Breast epithelium (tissue), 4 donors: ENCODE measurements around the gene SEMA4D. TPM values are rescaled to one million over a fixed set of nuclear protein-coding genes. Genes with fewer than 3 reads are reported as not detected.

Source experiments
- DNase-seq, 2 donors: peaks; one replicate each; pipeline ENCODE4 v3.0.0-alpha.2; 2019; ENCODE audit warnings: low spot score in 2 of 2
- H3K27ac ChIP-seq, 2 donors: fragments of 200-600 bp; sonication (generic) in 1 of 2; one replicate each; pipeline ENCODE4 v1.5.1; 2016 to 2019; ENCODE audit warnings: mild to moderate bottlenecking in 1 of 2
- H3K27me3 ChIP-seq, 2 donors: fragments of 200-600 bp; sonication (generic) in 1 of 2; one replicate each; pipeline versions ENCODE4 v1.5.1 to v1.6.0; 2017 to 2019; ENCODE audit warnings: control low read depth in 1 of 2, mild to moderate bottlenecking in 1 of 2
- H3K36me3 ChIP-seq: fragments of 200-600 bp; one replicate; pipeline ENCODE4 v1.5.1; 2019
- H3K4me1 ChIP-seq, 2 donors: fragments of 200-600 bp; sonication (generic); one replicate each; pipeline ENCODE4 v1.5.1; 2016 to 2019; ENCODE audit warnings: control low read depth in 1 of 2
- H3K4me3 ChIP-seq, 3 donors: fragments of 200-600 bp; sonication (generic); 1 replicate in 2 of 3; 2 replicates in 1 of 3; pipeline ENCODE4 v1.5.1; 2016 to 2019; ENCODE audit warnings: mild to moderate bottlenecking in 3 of 3, moderate library complexity in 2 of 3
- H3K9me3 ChIP-seq, 2 donors: fragments of 200-600 bp; sonication (generic) in 1 of 2; one replicate each; pipeline ENCODE4 v1.5.1; 2016 to 2019; ENCODE audit warnings: control low read depth in 1 of 2
- POLR2A ChIP-seq: fragments of 450-650 bp; IDR thresholded peaks from one replicate; pipeline ENCODE4 v1.6.1; 2016; ENCODE audit warnings: antibody characterized with exemption, mild to moderate bottlenecking, moderate library complexity
- POLR2AphosphoS5 ChIP-seq, 3 donors: sonication (generic); formaldehyde crosslinking; IDR thresholded peaks; one replicate each; pipeline ENCODE4 v1.6.1; 2017; ENCODE audit warnings: antibody characterized with exemption in 3 of 3
- intact Hi-C: fragments of 100-400 bp; cut with DNase I; formaldehyde crosslinking; loops from one replicate; pipeline ENCODE4 v1.15.1; 2023; ENCODE audit warnings: low total_unique reads
- total RNA-seq, 3 donors: library from RNA; depleted of rRNA; stranded (reverse); fragments of >200 nt; gene quantifications; one replicate each; pipeline ENCODE4 v1.1.0, GENCODE V29; 2016
- TF ChIP-seq, protein P1 (sequence below), 3 donors: fragments of 450-650 bp; IDR thresholded peaks; one replicate each; pipeline ENCODE4 v1.5.1; 2016 to 2017; ENCODE audit warnings: antibody characterized with exemption in 3 of 3, mild to moderate bottlenecking in 3 of 3, moderate library complexity in 3 of 3

The SEMA4D gene
- total RNA-seq, 3 donors from 2014 or later, result 9.9 to 24.6 (median 16.1) TPM

DNA sequence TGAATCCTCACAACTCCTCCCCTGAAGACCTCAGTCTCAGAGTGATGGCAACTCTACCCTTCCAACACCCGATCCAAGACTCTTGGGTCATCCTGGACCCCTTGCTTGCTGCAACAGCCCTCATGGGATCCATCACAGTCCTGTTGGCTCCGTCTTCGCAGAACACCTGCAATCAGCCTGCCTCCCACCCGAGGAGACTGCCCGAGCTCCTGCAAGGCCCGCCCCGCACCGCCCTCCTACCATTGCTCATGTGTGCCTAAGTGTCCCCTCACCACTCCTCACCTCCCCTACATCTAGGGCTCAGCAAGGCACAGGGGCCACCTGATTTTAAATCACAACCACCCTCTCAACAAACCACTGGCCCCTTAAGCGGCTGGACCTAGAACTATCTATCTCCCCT lies 5.3 kb downstream of the SEMA4D start:
- intact Hi-C loops, result no loop called here
- Histone ChIP-seq H3K27me3 (no peaks in the 10 kb centered on the region), H3K4me1 (peaks cover 6 to 8% of the 10 kb centered on the region in 2 donors), H3K36me3 (no peaks in the 10 kb centered on the region), H3K4me3 (no peak overlapping the region), H3K9me3 (no peaks in the 10 kb centered on the region), H3K27ac (peak overlapping the region in 1 of 2 donors; percentile 61)
- no peak for DNase-seq
- TF ChIP-seq POLR2AphosphoS5 (IDR thresholded peaks at IDR 0.05) (no peak), POLR2A (no peak)
- TF ChIP-seq, protein P1, sequence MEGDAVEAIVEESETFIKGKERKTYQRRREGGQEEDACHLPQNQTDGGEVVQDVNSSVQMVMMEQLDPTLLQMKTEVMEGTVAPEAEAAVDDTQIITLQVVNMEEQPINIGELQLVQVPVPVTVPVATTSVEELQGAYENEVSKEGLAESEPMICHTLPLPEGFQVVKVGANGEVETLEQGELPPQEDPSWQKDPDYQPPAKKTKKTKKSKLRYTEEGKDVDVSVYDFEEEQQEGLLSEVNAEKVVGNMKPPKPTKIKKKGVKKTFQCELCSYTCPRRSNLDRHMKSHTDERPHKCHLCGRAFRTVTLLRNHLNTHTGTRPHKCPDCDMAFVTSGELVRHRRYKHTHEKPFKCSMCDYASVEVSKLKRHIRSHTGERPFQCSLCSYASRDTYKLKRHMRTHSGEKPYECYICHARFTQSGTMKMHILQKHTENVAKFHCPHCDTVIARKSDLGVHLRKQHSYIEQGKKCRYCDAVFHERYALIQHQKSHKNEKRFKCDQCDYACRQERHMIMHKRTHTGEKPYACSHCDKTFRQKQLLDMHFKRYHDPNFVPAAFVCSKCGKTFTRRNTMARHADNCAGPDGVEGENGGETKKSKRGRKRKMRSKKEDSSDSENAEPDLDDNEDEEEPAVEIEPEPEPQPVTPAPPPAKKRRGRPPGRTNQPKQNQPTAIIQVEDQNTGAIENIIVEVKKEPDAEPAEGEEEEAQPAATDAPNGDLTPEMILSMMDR (IDR thresholded peaks at IDR 0.05), result no peak

DNA sequence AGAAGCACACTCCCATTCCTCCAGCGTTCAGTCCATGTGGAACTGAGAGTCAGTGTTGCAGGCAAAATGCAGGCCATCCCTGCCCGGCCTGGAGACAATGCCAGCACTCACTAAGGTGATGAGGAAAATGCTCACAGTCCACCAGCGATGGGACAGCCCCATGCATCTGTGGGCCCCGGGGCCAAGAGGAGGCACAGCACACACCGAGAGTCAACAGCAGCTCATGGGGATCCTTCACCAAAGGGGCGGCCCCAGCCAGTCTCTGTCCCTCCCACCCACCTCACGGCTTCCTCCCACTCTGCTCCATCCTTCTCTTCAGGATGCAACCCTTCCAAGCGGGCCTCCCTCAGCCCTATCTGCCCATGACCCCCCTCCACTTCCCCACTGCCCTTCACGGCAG lies 6.2 kb downstream of the SEMA4D start:
- Histone ChIP-seq H3K27ac (no peak overlapping the region), H3K4me3 (no peak overlapping the region), H3K9me3 (no peaks in the 10 kb centered on the region), H3K36me3 (no peaks in the 10 kb centered on the region), H3K27me3 (no peaks in the 10 kb centered on the region), H3K4me1 (peaks cover 4 to 7% of the 10 kb centered on the region in 2 donors)
- intact Hi-C loops, result no loop called here
- TF ChIP-seq POLR2A, result no peak
- no peak for DNase-seq

DNA sequence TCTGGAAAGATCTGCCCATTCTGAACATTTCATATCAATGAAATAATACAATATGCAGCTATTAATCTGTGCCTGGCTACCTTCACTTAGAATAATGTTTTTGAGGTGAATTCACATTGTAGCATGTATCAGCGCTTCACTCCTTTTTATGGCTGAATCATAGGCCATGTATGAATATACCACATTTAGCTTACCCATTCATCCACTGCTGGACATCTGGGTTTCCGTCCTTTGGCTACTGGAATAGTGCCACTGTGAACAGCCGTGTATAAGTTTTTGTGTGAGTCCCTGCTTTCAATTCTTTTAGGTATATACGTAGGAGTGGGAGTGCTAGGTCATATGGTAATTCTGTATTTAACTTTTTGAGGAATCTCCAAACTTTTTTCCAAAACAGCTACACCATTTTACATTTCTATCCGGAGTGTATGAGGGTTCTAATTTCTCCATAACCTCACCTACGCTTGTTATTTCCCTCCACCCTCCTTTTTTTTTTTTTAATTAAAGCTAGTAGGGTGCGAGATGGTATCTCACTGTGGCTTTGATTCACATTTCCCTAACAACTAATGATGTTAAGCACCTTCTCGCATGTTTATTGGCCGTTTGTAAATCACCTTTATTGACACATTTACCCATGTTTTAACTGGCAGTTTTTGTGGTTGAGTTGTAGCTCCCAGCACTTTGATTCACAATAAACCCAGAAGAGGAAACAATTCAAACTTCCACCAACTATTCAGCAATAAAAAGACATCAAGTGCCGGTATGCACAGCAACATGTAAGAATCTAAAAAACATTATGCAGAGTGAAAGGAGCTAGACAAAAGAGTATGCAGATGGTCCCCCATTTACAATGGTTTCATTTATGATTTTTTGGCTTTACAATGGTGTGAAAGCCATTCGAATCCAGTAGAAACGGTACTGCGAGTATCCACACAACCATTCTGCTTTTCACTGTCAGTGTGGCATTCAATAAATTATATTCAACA lies 8.1 kb downstream of the SEMA4D start:
- Histone ChIP-seq H3K27ac (no peak overlapping the region), H3K9me3 (no peaks in the 10 kb centered on the region), H3K36me3 (no peaks in the 10 kb centered on the region), H3K27me3 (no peaks in the 10 kb centered on the region), H3K4me1 (no peaks in the 10 kb centered on the region), H3K4me3 (no peak overlapping the region)
- intact Hi-C loops, result no loop called here
- no peak for DNase-seq
- TF ChIP-seq, protein P1 (IDR thresholded peaks at IDR 0.05), result no peak
- TF ChIP-seq POLR2A (no peak), POLR2AphosphoS5 (IDR thresholded peaks at IDR 0.05) (no peak)

DNA sequence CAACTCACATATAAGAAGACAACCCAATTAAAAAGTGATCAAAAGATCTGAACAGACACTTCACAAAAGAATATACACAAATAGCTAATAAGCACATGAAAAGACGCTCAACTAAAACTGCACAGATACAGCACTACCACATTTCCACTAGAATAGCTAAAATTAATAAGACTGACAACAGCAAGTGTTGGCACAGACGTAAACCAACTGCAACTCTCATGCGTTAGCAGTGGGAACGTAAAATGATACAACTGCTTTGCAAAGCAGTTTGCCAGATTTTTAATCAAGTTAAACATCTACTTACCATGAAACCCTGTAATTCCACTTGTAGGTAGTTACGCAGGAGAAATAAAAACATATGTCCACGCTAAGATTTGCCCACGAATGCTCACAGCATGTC lies 9.0 kb downstream of the SEMA4D start:
- DNase-seq, result no peak
- no peak for TF ChIP-seq POLR2A
- TF ChIP-seq, protein P1 (IDR thresholded peaks at IDR 0.05), result no peak
- no peak for TF ChIP-seq POLR2AphosphoS5 (IDR thresholded peaks at IDR 0.05)
- Histone ChIP-seq H3K4me3 (no peak overlapping the region), H3K36me3 (no peaks in the 10 kb centered on the region), H3K4me1 (no peaks in the 10 kb centered on the region), H3K27ac (no peak overlapping the region), H3K9me3 (no peaks in the 10 kb centered on the region), H3K27me3 (no peaks in the 10 kb centered on the region)
- intact Hi-C loops, result no loop called here

DNA sequence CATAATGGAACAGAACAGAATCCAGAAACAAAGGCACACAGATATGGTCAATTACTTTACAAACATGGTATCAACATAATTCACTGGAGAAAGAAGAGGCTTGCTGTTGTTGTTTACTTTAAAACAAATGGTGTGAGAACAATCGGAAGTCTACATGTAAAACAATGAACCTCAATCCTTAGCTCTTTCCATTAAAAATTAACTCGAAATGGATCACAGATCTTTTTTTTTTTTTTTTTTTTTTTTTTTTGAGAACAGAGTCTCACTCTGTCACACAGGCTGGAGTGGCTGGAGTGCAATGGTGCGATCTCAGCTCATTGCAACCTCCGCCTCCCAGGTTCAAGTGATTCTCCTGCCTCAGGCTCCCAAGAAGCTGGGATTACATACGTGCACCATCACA lies 9.8 kb downstream of the SEMA4D start:
- no peak for TF ChIP-seq POLR2A
- no peak for TF ChIP-seq POLR2AphosphoS5 (IDR thresholded peaks at IDR 0.05)
- TF ChIP-seq, protein P1 (IDR thresholded peaks at IDR 0.05), result no peak
- no peaks in the 10 kb centered on the region for H3K4me1 ChIP-seq
- H3K27me3 ChIP-seq, result no peaks in the 10 kb centered on the region
- intact Hi-C loops, result no loop called here
- no peaks in the 10 kb centered on the region for H3K9me3 ChIP-seq
- no peaks in the 10 kb centered on the region for H3K36me3 ChIP-seq
- H3K4me3 ChIP-seq, result no peak overlapping the region
- no peak overlapping the region for H3K27ac ChIP-seq
- DNase-seq, result no peak
